Pancreas (tissue), 10 donors: ENCODE results near the gene ABCA6. TPM values are rescaled to one million over a fixed set of nuclear protein-coding genes. Genes with fewer than 3 reads are reported as not detected.

ENCODE experiments used
- ATAC-seq, 4 donors: fragments of 200-7000 bp; cut with Tn5 transposase; one replicate each; pipeline versions ENCODE4 v1.8.0 to v1.9.1; 2020; ENCODE audit warnings: mild to moderate bottlenecking in 4 of 4, moderate library complexity in 4 of 4
- DNase-seq, 6 donors: peaks; one replicate each; pipeline ENCODE4 v3.0.0-alpha.2; 2020
- FAIRE-seq: peaks from 2 replicates; lab custom pipeline; 2012; peaks lifted over from hg19 to GRCh38; lab: Jason Lieb, UNC
- H3K27ac ChIP-seq, 4 donors: fragments of 200-600 bp; sonication (generic); 1 replicate in 3 of 4; 2 replicates in 1 of 4; pipeline versions ENCODE4 v1.5.0 to v1.8.0; 2020
- H3K27me3 ChIP-seq, 4 donors: fragments of 200-600 bp; one replicate each; pipeline ENCODE4 v1.8.0; 2021
- H3K36me3 ChIP-seq, 3 donors: fragments of 200-600 bp; sonication (generic) in 1 of 3; one replicate each; pipeline versions ENCODE4 v1.5.0 to v1.8.0; 2020 to 2021
- H3K4me1 ChIP-seq, 3 donors: fragments of 200-600 bp; one replicate each; pipeline ENCODE4 v1.8.0; 2021
- H3K4me3 ChIP-seq, 4 donors: fragments of 200-600 bp; sonication (generic) in 2 of 4; one replicate each; pipeline versions ENCODE4 v1.5.0 to v1.8.0; 2020 to 2021
- H3K9me3 ChIP-seq, 4 donors: fragments of 200-600 bp; one replicate each; pipeline ENCODE4 v1.8.0; 2021
- CTCF ChIP-seq, 4 donors: fragments of 200-600 bp; sonication (generic) in 3 of 4; IDR thresholded peaks; one replicate each; pipeline versions ENCODE4 v1.5.0 to v1.8.0; 2021; ENCODE audit warnings: antibody characterized with exemption in 4 of 4
- WGBS, 2 donors: extraction: QIAGEN DNeasy Blood & Tissue Kit; methylation state at CpG; one replicate each; pipeline ENCODE4 v1.1.7; 2013; 5-methylcytosine and 5-hydroxymethylcytosine counted together
- intact Hi-C, 3 donors: fragments of 100-400 bp; cut with DNase I; formaldehyde crosslinking; loops; one replicate each; pipeline versions ENCODE4 v1.11.1 to v1.14.2; 2022
- polyA plus RNA-seq, 2 donors: library from polyadenylated mRNA; stranded (reverse); fragments of 200-250 nt; gene quantifications; one replicate each; pipeline ENCODE4 v1.2.3, GENCODE V29; 2013
- total RNA-seq, 6 donors: library from RNA; stranded (reverse); fragmentation: NEBNext Ultra II Directional in 4 of 6; extraction: Animal tissue kit (Norgen Biotek cat#: 25700) in 4 of 6; gene quantifications; one replicate each; pipeline versions ENCODE4 v1.2.1 to v1.2.4, GENCODE V29; 2021 to 2023
- donor health status: healthy with polysubstance abuse.
- donor health status: DM: no; HTN: no; CAD: no; lungs with moderate emphysema.
- donor health status: DM: no; HTN: no; CAD: no.
- donor health status: control.
- donor health status: control.
- donor health status: Bipolar disorder and iron deficiency.
- donor health status: DM: yes; HTN: yes; CAD: no.
- donor health status: DM: no; HTN: no; CAD: no.
- donor health status: DM: no; HTN: no; CAD: no.
- donor health status: DM: yes; HTN: yes; CAD: no.

Gene ABCA6
- total and polyA plus RNA-seq, 8 donors = 0.85 to 11.0 (median 4.1) TPM

DNA sequence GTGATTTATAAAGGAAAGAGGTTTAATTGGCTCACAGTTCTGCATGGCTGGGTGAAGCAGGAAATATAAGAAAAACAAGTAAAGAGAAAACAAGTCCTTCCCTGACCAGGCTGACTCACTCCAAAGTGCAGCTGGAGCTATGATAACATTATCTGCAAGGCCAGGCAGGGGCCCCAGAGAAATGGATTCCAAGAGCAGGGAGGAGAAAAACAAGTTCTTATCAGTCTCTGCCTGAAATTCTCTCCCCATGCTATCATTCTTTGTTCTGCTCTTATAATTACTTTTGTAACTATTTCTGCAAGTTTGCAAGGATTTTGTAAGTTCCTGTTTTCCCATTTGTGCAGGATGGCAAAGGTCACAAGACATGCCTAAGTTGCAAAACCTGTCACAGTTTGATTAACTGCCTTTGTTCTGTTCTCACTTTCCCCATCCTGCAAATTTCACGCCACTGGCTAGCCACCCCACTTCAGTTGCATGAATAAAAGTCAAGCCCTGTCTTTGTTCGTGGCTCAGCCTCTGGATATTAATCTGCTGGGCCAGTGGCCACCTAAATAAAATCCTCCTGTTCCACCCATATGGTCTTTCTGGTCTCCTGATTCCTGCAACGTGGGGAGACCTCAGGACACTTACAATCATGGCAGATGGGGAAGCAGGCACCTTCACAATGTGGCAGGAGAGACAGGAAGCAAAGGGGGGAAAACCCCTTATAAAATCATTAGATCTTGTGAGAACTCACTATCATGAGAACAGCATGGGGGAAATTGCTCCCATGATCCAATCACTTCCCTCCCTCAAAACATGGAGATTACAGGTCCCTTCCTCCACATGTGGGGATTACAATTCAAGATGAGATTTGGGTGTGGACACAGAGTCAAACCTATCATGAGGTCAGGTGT is 94.1 kb downstream of the ABCA6 start:
- Histone ChIP-seq H3K27ac (peak overlapping the region; percentile 50 to 86 (median 70)), H3K9me3 (no peaks in the 10 kb centered on the region), H3K27me3 (no peaks in the 10 kb centered on the region), H3K4me3 (no peak overlapping the region), H3K36me3 (no peaks in the 10 kb centered on the region), H3K4me1 (peaks cover 7 to 38% (median 20%) of the 10 kb centered on the region in 3 donors)
- DNase-seq = peak; percentile 42 to 83 (median 62)
- intact Hi-C loops = no loop called here
- no peak for TF ChIP-seq CTCF (IDR thresholded peaks at IDR 0.05)
- no peak for FAIRE-seq
- 14 to 19% methylated on average over 3 of the region's 3 CpGs for WGBS, 2 donors
- ATAC-seq = peak; percentile 94 to 96 (median 94)

DNA sequence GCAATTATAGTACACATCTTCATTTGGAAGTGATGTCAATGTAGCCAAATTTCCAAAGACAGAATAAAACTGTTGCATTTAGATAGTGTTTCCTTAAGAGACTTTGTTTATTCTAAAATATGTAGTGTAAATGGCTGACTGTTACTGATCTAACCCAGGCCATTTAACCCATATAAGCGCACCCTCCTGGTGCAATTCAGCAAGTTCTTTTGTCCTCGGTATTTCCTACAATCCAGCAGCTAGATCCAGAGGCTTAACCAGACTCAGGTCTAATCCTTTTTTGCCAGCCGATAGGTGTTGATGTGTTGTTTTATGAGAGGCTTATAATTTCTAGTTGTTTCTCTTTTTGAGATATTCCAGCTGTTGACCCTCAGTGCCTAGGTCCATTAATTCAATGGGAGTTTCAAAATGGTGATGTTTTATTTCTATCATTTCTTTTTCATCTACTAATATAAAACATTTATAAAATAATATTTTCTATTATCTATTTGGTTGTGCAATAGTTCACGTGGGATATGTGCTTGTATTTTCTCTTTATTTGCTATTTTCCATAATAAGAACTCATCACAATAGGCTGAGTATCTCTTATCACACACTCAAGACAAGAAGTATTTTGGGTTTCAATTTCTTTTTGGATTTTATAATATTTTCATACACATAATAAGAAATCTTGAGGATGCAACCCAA is 95.4 kb downstream of the ABCA6 start:
- no peaks in the 10 kb centered on the region for H3K27me3 ChIP-seq
- intact Hi-C loops = no loop called here
- WGBS, 2 donors = 82 to 85% methylated on average over 4 of the region's 4 CpGs
- peaks cover 7 to 27% (median 18%) of the 10 kb centered on the region in 3 donors for H3K4me1 ChIP-seq
- H3K27ac ChIP-seq = peak overlapping the region in 2 of 4 donors; percentile 77 to 86
- H3K4me3 ChIP-seq = no peak overlapping the region
- no peak for FAIRE-seq
- no peak for TF ChIP-seq CTCF (IDR thresholded peaks at IDR 0.05)
- H3K9me3 ChIP-seq = no peaks in the 10 kb centered on the region
- DNase-seq = no peak
- no peaks in the 10 kb centered on the region for H3K36me3 ChIP-seq
- no peak for ATAC-seq

DNA sequence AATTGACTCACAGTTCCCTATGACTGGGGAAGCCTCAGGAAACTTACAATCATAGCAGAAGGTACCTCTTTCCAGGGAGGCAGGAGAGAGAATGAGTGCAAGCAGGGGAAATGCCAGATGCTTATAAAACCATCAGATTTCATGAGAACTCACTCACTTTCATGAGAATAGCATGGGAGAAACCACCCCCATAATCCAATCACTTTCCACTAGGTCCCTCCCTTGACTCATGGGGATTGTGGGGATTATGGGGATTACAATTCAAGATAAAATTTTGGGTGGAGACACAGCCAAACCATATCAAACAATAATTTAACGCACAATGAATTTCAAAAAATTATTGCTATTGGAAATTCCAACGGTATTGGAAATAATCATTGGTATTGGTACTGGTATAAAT is 96.0 kb downstream of the ABCA6 start:
- no peak for FAIRE-seq
- Histone ChIP-seq H3K27me3 (no peaks in the 10 kb centered on the region), H3K4me3 (no peak overlapping the region), H3K27ac (no peak overlapping the region), H3K36me3 (no peaks in the 10 kb centered on the region), H3K4me1 (peaks cover 7 to 21% (median 16%) of the 10 kb centered on the region in 3 donors), H3K9me3 (peaks cover 0 to 3% (median 0%) of the 10 kb centered on the region in 4 donors)
- 97 to 99% methylated on average over 2 of the region's 2 CpGs for WGBS, 2 donors
- intact Hi-C loops = no loop called here
- ATAC-seq = no peak
- DNase-seq = no peak
- no peak for TF ChIP-seq CTCF (IDR thresholded peaks at IDR 0.05)

DNA sequence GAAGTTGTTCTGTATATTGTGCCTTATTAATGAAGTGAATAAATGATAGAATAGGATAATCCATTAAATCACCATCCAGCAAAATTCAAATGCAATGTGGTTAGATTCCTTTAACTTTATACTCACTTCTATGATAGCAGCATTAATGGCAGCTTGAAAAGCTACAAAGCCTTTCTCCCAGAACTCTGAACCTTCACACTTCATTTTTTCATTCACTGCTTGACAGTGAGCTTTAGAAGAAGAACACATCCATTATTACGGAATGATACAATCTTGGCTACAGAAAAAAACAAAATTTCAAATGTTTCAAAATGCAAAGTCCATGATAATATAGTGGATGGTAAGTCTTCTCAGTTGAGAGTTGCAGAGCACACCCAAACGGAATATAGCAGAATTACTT is 97.3 kb downstream of the ABCA6 start:
- peaks cover 7 to 16% (median 16%) of the 10 kb centered on the region in 3 donors for H3K4me1 ChIP-seq
- H3K4me3 ChIP-seq = no peak overlapping the region
- FAIRE-seq = no peak
- no peaks in the 10 kb centered on the region for H3K36me3 ChIP-seq
- intact Hi-C loops = no loop called here
- H3K27me3 ChIP-seq = no peaks in the 10 kb centered on the region
- no peak for DNase-seq
- no peak overlapping the region for H3K27ac ChIP-seq
- no peak for ATAC-seq
- WGBS, 2 donors = 98 to 99% methylated on average over 2 of the region's 2 CpGs
- peaks cover 0 to 3% (median 0%) of the 10 kb centered on the region in 4 donors for H3K9me3 ChIP-seq
- TF ChIP-seq CTCF (IDR thresholded peaks at IDR 0.05) = no peak
